SK-N-SH treated with all-trans-retinoic acid at 6 μM for 48 hours (cell line): Measurements from ENCODE around the gene CLEC4D.

Source experiments
- ATAC-seq: fragments of 200-7000 bp; cut with Tn5 transposase; 3 replicates; pipeline ENCODE4 v1.9.1; 2020; ENCODE audit warnings: mild to moderate bottlenecking, moderate library complexity
- ARNTL ChIP-seq: fragments of 450-650 bp; formaldehyde crosslinking; IDR thresholded peaks from 2 replicates; pipeline ENCODE4 v1.5.0; 2020; ENCODE audit warnings: low read depth, mild to moderate bottlenecking, moderate library complexity, borderline replicate concordance
- BACH2 ChIP-seq: fragments of 250-450 bp; sonication (Bioruptor Pico); IDR thresholded peaks from 2 replicates; pipeline ENCODE4 v1.9.0; 2021; ENCODE audit warnings: mild to moderate bottlenecking, borderline replicate concordance
- CREB5 ChIP-seq: fragments of 250-450 bp; sonication (Bioruptor Pico); IDR thresholded peaks from 2 replicates; pipeline ENCODE4 v1.5.1; 2020; ENCODE audit warnings: low read depth, mild to moderate bottlenecking, moderate library complexity
- CSDC2 ChIP-seq: fragments of 250-450 bp; sonication (Bioruptor Pico); IDR thresholded peaks from 2 replicates; pipeline ENCODE4 v1.5.0; 2020; ENCODE audit warnings: mild to moderate bottlenecking, moderate library complexity
- CSRNP3 ChIP-seq: fragments of 250-450 bp; sonication (Bioruptor Pico); IDR thresholded peaks from 2 replicates; pipeline ENCODE4 v1.5.1; 2021; ENCODE audit warnings: mild to moderate bottlenecking, moderate library complexity
- ESRRG ChIP-seq: fragments of 250-450 bp; sonication (Bioruptor Pico); IDR thresholded peaks from 2 replicates; pipeline ENCODE4 v1.6.1; 2021; ENCODE audit warnings: mild to moderate bottlenecking
- GLIS3 ChIP-seq: fragments of 250-450 bp; sonication (Bioruptor Pico); IDR thresholded peaks from 2 replicates; pipeline ENCODE4 v1.5.0; 2020; ENCODE audit warnings: mild to moderate bottlenecking, moderate library complexity
- OSR1 ChIP-seq: fragments of 250-450 bp; sonication (Bioruptor Pico); IDR thresholded peaks from 2 replicates; pipeline ENCODE4 v1.8.0; 2022; ENCODE audit warnings: moderate library complexity, mild to moderate bottlenecking, inconsistent platforms
- POU6F1 ChIP-seq: fragments of 250-450 bp; sonication (Bioruptor Pico); IDR thresholded peaks from 2 replicates; pipeline ENCODE4 v1.8.0; 2021; ENCODE audit warnings: low read depth, mild to moderate bottlenecking, moderate library complexity, borderline replicate concordance
- PPARA ChIP-seq: fragments of 250-450 bp; sonication (Bioruptor Pico); IDR thresholded peaks from 2 replicates; pipeline ENCODE4 v1.5.0; 2020; ENCODE audit warnings: mild to moderate bottlenecking, borderline replicate concordance
- RARB ChIP-seq: fragments of 250-450 bp; sonication (Bioruptor Pico); IDR thresholded peaks from 2 replicates; pipeline ENCODE4 v1.8.0; 2021; ENCODE audit warnings: mild to moderate bottlenecking, moderate library complexity
- SNAI2 ChIP-seq: fragments of 250-450 bp; sonication (Bioruptor Pico); IDR thresholded peaks from 2 replicates; pipeline ENCODE4 v1.5.0; 2020; ENCODE audit warnings: mild to moderate bottlenecking, moderate library complexity
- TCF4 ChIP-seq: fragments of 250-450 bp; sonication (Bioruptor Pico); IDR thresholded peaks from 2 replicates; pipeline ENCODE4 v1.8.0; 2021; ENCODE audit warnings: mild to moderate bottlenecking, moderate library complexity, borderline replicate concordance
- TOX ChIP-seq: fragments of 250-450 bp; sonication (Bioruptor Pico); IDR thresholded peaks from 2 replicates; pipeline ENCODE4 v1.8.0; 2021; ENCODE audit warnings: mild to moderate bottlenecking, moderate library complexity, borderline replicate concordance
- ZC3H10 ChIP-seq: fragments of 250-450 bp; sonication (Bioruptor Pico); IDR thresholded peaks from 2 replicates; pipeline ENCODE4 v1.5.1; 2021; ENCODE audit warnings: mild to moderate bottlenecking, moderate library complexity
- ZFP3 ChIP-seq: fragments of 250-450 bp; sonication (Bioruptor Pico); IDR thresholded peaks from 2 replicates; pipeline ENCODE4 v1.5.0; 2020; ENCODE audit warnings: mild to moderate bottlenecking, moderate library complexity
- ZFP30 ChIP-seq: fragments of 450-650 bp; formaldehyde crosslinking; IDR thresholded peaks from 2 replicates; pipeline ENCODE4 v1.5.0; 2022; ENCODE audit warnings: mild to moderate bottlenecking, moderate library complexity
- ZNF565 ChIP-seq: fragments of 450-650 bp; formaldehyde crosslinking; conservative IDR thresholded peaks from 2 replicates; pipeline ENCODE4 v1.5.0; 2020; ENCODE audit warnings: low read depth, mild to moderate bottlenecking, moderate library complexity
- ZNF70 ChIP-seq: fragments of 450-650 bp; formaldehyde crosslinking; IDR thresholded peaks from 2 replicates; pipeline ENCODE4 v1.5.0; 2020; ENCODE audit warnings: mild to moderate bottlenecking, moderate library complexity
- TF ChIP-seq, protein P1 (sequence below): fragments of 250-450 bp; sonication (Bioruptor Pico); IDR thresholded peaks from 2 replicates; pipeline ENCODE4 v1.5.0; 2020; ENCODE audit warnings: mild to moderate bottlenecking, moderate library complexity

Gene CLEC4D

DNA sequence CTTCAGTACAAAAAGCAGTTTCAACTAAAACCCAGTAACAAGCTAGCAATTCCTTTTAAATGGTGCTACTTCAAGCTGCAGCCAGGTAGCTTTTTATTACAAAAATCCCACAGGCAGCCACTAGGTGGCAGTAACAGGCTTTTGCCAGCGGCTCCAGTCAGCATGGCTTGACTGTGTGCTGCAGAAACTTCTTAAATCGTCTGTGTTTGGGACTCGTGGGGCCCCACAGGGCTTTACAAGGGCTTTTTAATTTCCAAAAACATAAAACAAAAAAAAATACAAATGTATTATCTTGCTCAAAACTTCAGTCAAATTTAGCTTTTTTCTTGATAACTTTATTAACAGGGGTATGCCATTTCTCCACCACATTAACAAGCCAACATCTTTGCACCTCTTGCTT is 31.0 kb downstream of the CLEC4D start:
- peak; percentile 92 for ATAC-seq
- TF ChIP-seq ZNF70 (no peak), TOX (CRISPR knock-in tag) (no peak), RARB (no peak), TCF4 (CRISPR knock-in tag) (no peak), CREB5 (no peak), CSDC2 (no peak)
- TF ChIP-seq, protein P1, sequence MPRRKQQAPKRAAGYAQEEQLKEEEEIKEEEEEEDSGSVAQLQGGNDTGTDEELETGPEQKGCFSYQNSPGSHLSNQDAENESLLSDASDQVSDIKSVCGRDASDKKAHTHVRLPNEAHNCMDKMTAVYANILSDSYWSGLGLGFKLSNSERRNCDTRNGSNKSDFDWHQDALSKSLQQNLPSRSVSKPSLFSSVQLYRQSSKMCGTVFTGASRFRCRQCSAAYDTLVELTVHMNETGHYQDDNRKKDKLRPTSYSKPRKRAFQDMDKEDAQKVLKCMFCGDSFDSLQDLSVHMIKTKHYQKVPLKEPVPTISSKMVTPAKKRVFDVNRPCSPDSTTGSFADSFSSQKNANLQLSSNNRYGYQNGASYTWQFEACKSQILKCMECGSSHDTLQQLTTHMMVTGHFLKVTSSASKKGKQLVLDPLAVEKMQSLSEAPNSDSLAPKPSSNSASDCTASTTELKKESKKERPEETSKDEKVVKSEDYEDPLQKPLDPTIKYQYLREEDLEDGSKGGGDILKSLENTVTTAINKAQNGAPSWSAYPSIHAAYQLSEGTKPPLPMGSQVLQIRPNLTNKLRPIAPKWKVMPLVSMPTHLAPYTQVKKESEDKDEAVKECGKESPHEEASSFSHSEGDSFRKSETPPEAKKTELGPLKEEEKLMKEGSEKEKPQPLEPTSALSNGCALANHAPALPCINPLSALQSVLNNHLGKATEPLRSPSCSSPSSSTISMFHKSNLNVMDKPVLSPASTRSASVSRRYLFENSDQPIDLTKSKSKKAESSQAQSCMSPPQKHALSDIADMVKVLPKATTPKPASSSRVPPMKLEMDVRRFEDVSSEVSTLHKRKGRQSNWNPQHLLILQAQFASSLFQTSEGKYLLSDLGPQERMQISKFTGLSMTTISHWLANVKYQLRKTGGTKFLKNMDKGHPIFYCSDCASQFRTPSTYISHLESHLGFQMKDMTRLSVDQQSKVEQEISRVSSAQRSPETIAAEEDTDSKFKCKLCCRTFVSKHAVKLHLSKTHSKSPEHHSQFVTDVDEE (CRISPR knock-in tag), result no peak

- TF ChIP-seq, protein P1 (CRISPR knock-in tag), result no peak
- ATAC-seq, result no peak
Observed at GRCh38 chr12:8546591-8546990, 33.3 kb downstream of the CLEC4D start.

DNA sequence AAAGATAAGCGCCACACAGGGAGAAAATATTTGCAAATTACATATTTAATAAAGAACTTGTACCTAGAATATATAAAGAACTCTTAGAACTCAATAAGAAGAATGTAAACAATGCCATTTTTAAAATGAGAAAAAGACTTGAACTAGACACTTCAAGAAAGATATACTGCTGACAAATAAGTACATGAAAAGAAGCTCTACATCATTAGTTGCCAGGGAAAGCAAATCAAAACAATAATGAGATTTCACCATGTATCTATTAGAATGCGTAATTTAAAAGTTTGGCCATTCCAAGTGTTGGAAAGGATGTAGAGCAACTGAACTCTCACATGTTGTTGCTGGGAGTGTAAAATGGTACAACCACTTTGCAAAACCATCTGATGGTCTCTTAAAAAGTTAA is 34.3 kb downstream of the CLEC4D start:
- ATAC-seq, result no peak
- TF ChIP-seq OSR1 (CRISPR knock-in tag) (no peak), ARNTL (CRISPR knock-in tag) (no peak), GLIS3 (no peak), CREB5 (no peak), ZC3H10 (CRISPR knock-in tag) (no peak), ZFP3 (CRISPR knock-in tag) (no peak), ZFP30 (CRISPR knock-in tag) (no peak), ZNF565 (no peak), SNAI2 (CRISPR knock-in tag) (no peak)
- TF ChIP-seq, all 23 proteins: peak for 0

DNA sequence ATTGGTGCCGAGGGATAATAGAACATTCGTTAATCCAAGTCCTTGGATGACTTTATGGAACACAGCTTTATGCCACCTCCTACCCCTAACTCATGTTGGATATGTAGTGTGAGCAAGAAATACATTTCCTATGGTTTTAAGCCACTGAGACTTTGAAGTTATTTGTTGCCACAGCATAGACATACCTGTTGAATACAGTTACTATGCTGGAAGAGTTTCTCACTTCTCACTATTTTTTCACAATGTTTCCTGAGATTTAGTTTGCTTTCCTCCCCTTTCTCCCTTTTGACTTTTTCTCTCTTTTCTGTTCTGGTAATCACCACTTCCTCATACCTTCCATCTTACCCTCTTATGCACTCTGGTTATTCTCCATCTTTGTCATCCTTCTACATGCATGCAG is 34.9 kb downstream of the CLEC4D start:
- no peak for TF ChIP-seq ZFP30 (CRISPR knock-in tag)
- no peak for TF ChIP-seq POU6F1 (CRISPR knock-in tag)
- no peak for TF ChIP-seq TCF4 (CRISPR knock-in tag)
- no peak for TF ChIP-seq RARB
- no peak for TF ChIP-seq OSR1 (CRISPR knock-in tag)
- no peak for TF ChIP-seq CSDC2
- TF ChIP-seq ARNTL (CRISPR knock-in tag), result no peak
- no peak for TF ChIP-seq ZFP3 (CRISPR knock-in tag)
- TF ChIP-seq BACH2 (CRISPR knock-in tag), result no peak
- no peak for TF ChIP-seq ZNF565
- TF ChIP-seq GLIS3, result no peak
- no peak for TF ChIP-seq PPARA (CRISPR knock-in tag)
- TF ChIP-seq, protein P1 (CRISPR knock-in tag), result no peak
- no peak for TF ChIP-seq CSRNP3 (CRISPR knock-in tag)
- TF ChIP-seq ESRRG (CRISPR knock-in tag), result no peak
- TF ChIP-seq ZNF70, result no peak
- TF ChIP-seq TOX (CRISPR knock-in tag), result no peak

More for the DNA sequence above, 34.9 kb downstream of the CLEC4D start:
- no peak for ATAC-seq
